ENCODE measurements around the gene SNRPA1. TPM values are rescaled to one million over a fixed set of nuclear protein-coding genes. Genes with fewer than 3 reads are reported as not detected.

The SNRPA1 gene
- total and polyA plus RNA-seq, 2 donors (not counting 1 experiment from before 2014, with no cell fraction given): 97.7 to 113 TPM

DNA sequence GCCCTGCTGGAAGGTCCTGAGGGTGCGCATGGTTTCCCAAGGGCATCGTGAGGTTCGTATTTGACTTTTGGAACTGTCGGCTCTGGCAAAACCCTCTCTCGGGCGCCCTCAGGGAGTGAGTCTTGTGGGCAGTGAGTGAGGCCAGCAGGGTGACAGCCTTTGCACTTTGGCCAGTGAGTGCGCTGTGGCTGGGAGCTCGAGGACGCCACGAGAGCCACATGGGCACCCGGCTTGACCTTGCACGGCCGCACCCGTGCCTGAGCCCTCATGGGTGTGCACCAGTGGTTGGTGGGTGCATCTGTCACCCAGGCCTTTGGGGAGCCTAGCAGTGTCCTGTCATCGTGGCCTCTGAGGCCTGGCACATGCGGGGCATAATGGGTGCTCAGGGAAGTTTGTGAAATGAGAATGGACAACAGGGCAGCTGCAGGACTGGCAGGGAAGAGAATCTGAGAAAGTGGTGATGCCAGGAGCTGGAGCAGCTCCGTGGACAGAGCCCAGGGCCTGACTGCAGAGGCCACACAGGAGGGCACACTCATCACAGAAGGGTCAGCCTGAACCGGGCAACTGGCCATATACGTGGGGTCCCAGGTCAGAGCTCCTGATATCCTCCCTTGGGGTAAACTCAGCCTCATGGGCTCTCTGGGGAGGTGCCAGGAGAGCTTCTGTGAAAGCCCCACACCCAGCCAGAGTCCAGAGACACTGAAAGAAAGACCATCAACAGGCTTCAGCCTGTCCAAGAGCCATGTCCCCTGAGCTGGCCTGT is 30.4 kb upstream of the SNRPA1 start:
- no peak overlapping the region for H3K4me2 ChIP-seq (replicated peaks; ENCODE audit: low read depth, low read length, poor library complexity, severe bottlenecking)
- ATAC-seq (ENCODE audit: low read depth) (no peak), DNase-seq (no peak)
- no peak overlapping the region for H3K9ac ChIP-seq (ENCODE audit: low read length)
- WGBS (ENCODE audit: insufficient coverage): 89% methylated on average over 19 of the region's 19 CpGs
- Mint-ChIP-seq H3K4me3 (no peak overlapping the region), H3K27me3 (peaks cover 59% of the 10 kb centered on the region), H3K9me3 (ENCODE audit: insufficient read depth) (peaks cover 2% of the 10 kb centered on the region), H3K27ac (no peak overlapping the region), H3K4me1 (peaks cover 2% of the 10 kb centered on the region)
- H4K20me1 ChIP-seq (ENCODE audit: control insufficient read depth, insufficient read depth, low read length, poor library complexity, severe bottlenecking): no peaks in the 10 kb centered on the region
- no peak overlapping the region for H3K27ac ChIP-seq (ENCODE audit: low read length in 2 of 2)
- TF ChIP-seq, protein P1, sequence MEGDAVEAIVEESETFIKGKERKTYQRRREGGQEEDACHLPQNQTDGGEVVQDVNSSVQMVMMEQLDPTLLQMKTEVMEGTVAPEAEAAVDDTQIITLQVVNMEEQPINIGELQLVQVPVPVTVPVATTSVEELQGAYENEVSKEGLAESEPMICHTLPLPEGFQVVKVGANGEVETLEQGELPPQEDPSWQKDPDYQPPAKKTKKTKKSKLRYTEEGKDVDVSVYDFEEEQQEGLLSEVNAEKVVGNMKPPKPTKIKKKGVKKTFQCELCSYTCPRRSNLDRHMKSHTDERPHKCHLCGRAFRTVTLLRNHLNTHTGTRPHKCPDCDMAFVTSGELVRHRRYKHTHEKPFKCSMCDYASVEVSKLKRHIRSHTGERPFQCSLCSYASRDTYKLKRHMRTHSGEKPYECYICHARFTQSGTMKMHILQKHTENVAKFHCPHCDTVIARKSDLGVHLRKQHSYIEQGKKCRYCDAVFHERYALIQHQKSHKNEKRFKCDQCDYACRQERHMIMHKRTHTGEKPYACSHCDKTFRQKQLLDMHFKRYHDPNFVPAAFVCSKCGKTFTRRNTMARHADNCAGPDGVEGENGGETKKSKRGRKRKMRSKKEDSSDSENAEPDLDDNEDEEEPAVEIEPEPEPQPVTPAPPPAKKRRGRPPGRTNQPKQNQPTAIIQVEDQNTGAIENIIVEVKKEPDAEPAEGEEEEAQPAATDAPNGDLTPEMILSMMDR (IDR thresholded peaks at IDR 0.05): no peak
- no peak for TF ChIP-seq EZH2 (IDR thresholded peaks at IDR 0.05; ENCODE audit: borderline replicate concordance, insufficient read depth, low read depth, low read length, poor library complexity, severe bottlenecking)
- H3K36me3 ChIP-seq (replicated peaks in 1 of 2; ENCODE audit: control extremely low read depth in 1 of 2, control insufficient read depth in 1 of 2, extremely low read depth in 1 of 2, insufficient read depth in 2 of 2, low read length in 1 of 2): no peaks in the 10 kb centered on the region
- ChIA-PET POLR2A (no interaction called here), CTCF (no interaction called here)
- no peaks in the 10 kb centered on the region for H3K79me2 ChIP-seq (ENCODE audit: control insufficient read depth, insufficient read depth, low read length)
- peaks cover 0 to 32% (median 6%) of the 10 kb centered on the region in 4 experiments for H3K27me3 ChIP-seq (replicated peaks in 1 of 4; ENCODE audit: control extremely low read depth in 1 of 4, control insufficient read depth in 3 of 4, insufficient read depth in 4 of 4, low read length in 3 of 4)
- peaks cover 0 to 9% (median 0%) of the 10 kb centered on the region in 3 donors for H3K9me3 ChIP-seq (ENCODE audit: control extremely low read depth in 1 of 3, control insufficient read depth in 2 of 3, insufficient read depth in 1 of 3, low read length in 2 of 3)
- H3K4me3 ChIP-seq (ENCODE audit: control extremely low read depth in 1 of 5, extremely low read depth in 1 of 5, insufficient read depth in 1 of 5, low read depth in 2 of 5, low read length in 4 of 5): no peak overlapping the region
- H3K4me1 ChIP-seq (ENCODE audit: control insufficient read depth in 2 of 2, insufficient read depth in 2 of 2, low read length in 2 of 2): peaks cover 5 to 7% of the 10 kb centered on the region in 2 donors
- no peak overlapping the region for H2AFZ ChIP-seq (ENCODE audit: insufficient read depth, low read depth, low read length, poor library complexity, severe bottlenecking)
- intact Hi-C loops (cut with micrococcal nuclease): no loop called here

DNA sequence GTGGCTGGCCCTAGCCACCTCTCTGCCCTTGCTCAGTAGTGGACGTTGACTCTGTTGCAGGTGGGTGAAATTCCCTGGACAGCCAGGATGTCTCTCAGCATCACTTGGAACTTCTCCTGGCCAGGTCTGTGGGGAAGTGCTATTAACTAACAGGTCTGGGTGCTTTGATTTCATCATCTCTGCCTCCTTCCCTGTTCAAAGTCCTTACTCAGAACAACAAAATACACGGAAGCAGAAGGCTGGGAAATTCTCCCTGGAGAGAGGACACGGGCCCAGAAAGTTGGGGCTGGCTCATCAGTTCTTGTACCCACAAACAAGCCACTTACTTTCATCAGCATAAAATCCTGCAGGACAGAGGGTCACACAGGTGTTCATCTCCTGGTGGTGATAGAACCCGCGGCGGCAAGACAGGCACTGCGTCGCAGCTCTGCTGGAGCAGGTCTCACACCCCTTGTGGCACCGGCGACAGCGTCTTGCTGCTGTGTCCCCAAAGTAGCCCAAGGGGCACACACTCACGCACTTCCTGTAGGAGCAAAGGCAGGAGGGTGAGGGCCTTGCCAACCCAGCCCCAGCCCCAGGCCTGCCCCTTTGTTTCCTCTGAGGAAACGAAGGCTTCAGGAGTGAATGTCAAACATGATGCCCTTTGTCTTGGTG is 29.6 kb upstream of the SNRPA1 start:
- Mint-ChIP-seq H3K4me1 (peaks cover 6% of the 10 kb centered on the region), H3K27me3 (peaks cover 56% of the 10 kb centered on the region), H3K4me3 (no peak overlapping the region), H3K9me3 (ENCODE audit: insufficient read depth) (no peaks in the 10 kb centered on the region), H3K27ac (no peak overlapping the region)
- Histone ChIP-seq H3K4me3 (ENCODE audit: control extremely low read depth in 1 of 5, extremely low read depth in 1 of 5, insufficient read depth in 1 of 5, low read depth in 2 of 5, low read length in 4 of 5) (no peak overlapping the region), H3K9ac (ENCODE audit: low read length) (no peak overlapping the region), H3K9me3 (ENCODE audit: control extremely low read depth in 1 of 3, control insufficient read depth in 2 of 3, insufficient read depth in 1 of 3, low read length in 2 of 3) (peaks cover 0 to 7% (median 0%) of the 10 kb centered on the region in 3 donors), H3K27me3 (replicated peaks in 1 of 4; ENCODE audit: control extremely low read depth in 1 of 4, control insufficient read depth in 3 of 4, insufficient read depth in 4 of 4, low read length in 3 of 4) (peaks cover 0 to 34% (median 8%) of the 10 kb centered on the region in 4 experiments), H3K27ac (ENCODE audit: low read length in 2 of 2) (no peak overlapping the region), H4K20me1 (ENCODE audit: control insufficient read depth, insufficient read depth, low read length, poor library complexity, severe bottlenecking) (no peaks in the 10 kb centered on the region), H3K36me3 (replicated peaks in 1 of 2; ENCODE audit: control extremely low read depth in 1 of 2, control insufficient read depth in 1 of 2, extremely low read depth in 1 of 2, insufficient read depth in 2 of 2, low read length in 1 of 2) (no peaks in the 10 kb centered on the region), H3K4me2 (replicated peaks; ENCODE audit: low read depth, low read length, poor library complexity, severe bottlenecking) (no peak overlapping the region), H3K4me1 (ENCODE audit: control insufficient read depth in 2 of 2, insufficient read depth in 2 of 2, low read length in 2 of 2) (peaks cover 7 to 9% of the 10 kb centered on the region in 2 donors), H3K79me2 (ENCODE audit: control insufficient read depth, insufficient read depth, low read length) (no peaks in the 10 kb centered on the region), H2AFZ (ENCODE audit: insufficient read depth, low read depth, low read length, poor library complexity, severe bottlenecking) (no peak overlapping the region)
- no peak for DNase-seq
- TF ChIP-seq EZH2 (IDR thresholded peaks at IDR 0.05; ENCODE audit: borderline replicate concordance, insufficient read depth, low read depth, low read length, poor library complexity, severe bottlenecking): no peak
- TF ChIP-seq, protein P1 (IDR thresholded peaks at IDR 0.05): no peak
- 81% methylated on average over 13 of the region's 13 CpGs for WGBS (ENCODE audit: insufficient coverage)
- ChIA-PET CTCF (no interaction called here), POLR2A (no interaction called here)
- intact Hi-C loops (cut with micrococcal nuclease): no loop called here
- no peak for ATAC-seq (ENCODE audit: low read depth)

All from B cell (primary cell).